WTC11 (cell line): ENCODE measurements around the gene COL18A1.

Experiments used
- ATF3 ChIP-seq: sonication (generic); formaldehyde crosslinking; conservative IDR thresholded peaks from 2 replicates; pipeline ENCODE4 v1.8.1; 2022; ENCODE audit warnings: mild to moderate bottlenecking, missing genetic modification reagents
- CBFB ChIP-seq: sonication (generic); formaldehyde crosslinking; IDR thresholded peaks from 2 replicates; pipeline ENCODE4 v1.8.1; 2022; ENCODE audit warnings: mild to moderate bottlenecking, low read depth, missing genetic modification reagents
- CTCF ChIP-seq: fragments of 200-600 bp; IDR thresholded peaks from 2 replicates; pipeline ENCODE4 v1.8.0; 2022; ENCODE audit warnings: antibody characterized with exemption
- NR1H2 ChIP-seq: sonication (generic); formaldehyde crosslinking; IDR thresholded peaks from 2 replicates; pipeline ENCODE4 v1.9.0; 2021; ENCODE audit warnings: mild to moderate bottlenecking, moderate library complexity, missing genetic modification reagents
- PRDM15 ChIP-seq: sonication (generic); formaldehyde crosslinking; IDR thresholded peaks from 2 replicates; pipeline ENCODE4 v1.8.0; 2022; ENCODE audit warnings: missing genetic modification reagents
- SMAD3 ChIP-seq: sonication (generic); formaldehyde crosslinking; IDR thresholded peaks from 2 replicates; pipeline ENCODE4 v1.8.0; 2022; ENCODE audit warnings: missing genetic modification reagents, mild to moderate bottlenecking, borderline replicate concordance
- SP1 ChIP-seq: sonication (generic); formaldehyde crosslinking; conservative IDR thresholded peaks from 2 replicates; pipeline ENCODE4 v1.8.1; 2022; ENCODE audit warnings: missing genetic modification reagents
- TEAD1 ChIP-seq: sonication (generic); formaldehyde crosslinking; IDR thresholded peaks from 2 replicates; pipeline ENCODE4 v1.8.0; 2022; ENCODE audit warnings: mild to moderate bottlenecking, missing genetic modification reagents
- USF2 ChIP-seq: sonication (generic); formaldehyde crosslinking; IDR thresholded peaks from 2 replicates; pipeline ENCODE4 v1.8.1; 2023; ENCODE audit warnings: mild to moderate bottlenecking, missing genetic modification reagents, moderate library complexity
- ZNF121 ChIP-seq: sonication (generic); formaldehyde crosslinking; IDR thresholded peaks from 2 replicates; pipeline ENCODE4 v1.8.0; 2023; ENCODE audit warnings: missing genetic modification reagents
- TF ChIP-seq, protein P1 (sequence below): sonication (generic); formaldehyde crosslinking; IDR thresholded peaks from 2 replicates; pipeline ENCODE4 v1.8.1; 2022; ENCODE audit warnings: low read depth, missing genetic modification reagents, borderline replicate concordance
- TF ChIP-seq, protein P2 (sequence below): sonication (generic); formaldehyde crosslinking; IDR thresholded peaks from 2 replicates; pipeline ENCODE4 v1.8.0; 2022; ENCODE audit warnings: mild to moderate bottlenecking, missing genetic modification reagents
- TF ChIP-seq, protein P3 (sequence below): sonication (generic); formaldehyde crosslinking; conservative IDR thresholded peaks from 2 replicates; pipeline ENCODE4 v1.8.1; 2023; ENCODE audit warnings: mild to moderate bottlenecking, low read depth, missing genetic modification reagents, moderate library complexity

GRCh38 chr21:45533846-45534635 lies 129.1 kb downstream of the COL18A1 start:
- TF ChIP-seq CTCF (no peak), SMAD3 (no peak), USF2 (CRISPR knock-in tag) (no peak), NR1H2 (no peak), TEAD1 (no peak), PRDM15 (CRISPR knock-in tag) (no peak), ATF3 (CRISPR knock-in tag) (no peak), SP1 (CRISPR knock-in tag) (no peak), CBFB (CRISPR knock-in tag) (no peak), ZNF121 (CRISPR knock-in tag) (no peak)
- TF ChIP-seq, protein P1, sequence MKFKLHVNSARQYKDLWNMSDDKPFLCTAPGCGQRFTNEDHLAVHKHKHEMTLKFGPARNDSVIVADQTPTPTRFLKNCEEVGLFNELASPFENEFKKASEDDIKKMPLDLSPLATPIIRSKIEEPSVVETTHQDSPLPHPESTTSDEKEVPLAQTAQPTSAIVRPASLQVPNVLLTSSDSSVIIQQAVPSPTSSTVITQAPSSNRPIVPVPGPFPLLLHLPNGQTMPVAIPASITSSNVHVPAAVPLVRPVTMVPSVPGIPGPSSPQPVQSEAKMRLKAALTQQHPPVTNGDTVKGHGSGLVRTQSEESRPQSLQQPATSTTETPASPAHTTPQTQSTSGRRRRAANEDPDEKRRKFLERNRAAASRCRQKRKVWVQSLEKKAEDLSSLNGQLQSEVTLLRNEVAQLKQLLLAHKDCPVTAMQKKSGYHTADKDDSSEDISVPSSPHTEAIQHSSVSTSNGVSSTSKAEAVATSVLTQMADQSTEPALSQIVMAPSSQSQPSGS (CRISPR knock-in tag), result no peak
- TF ChIP-seq, protein P2, sequence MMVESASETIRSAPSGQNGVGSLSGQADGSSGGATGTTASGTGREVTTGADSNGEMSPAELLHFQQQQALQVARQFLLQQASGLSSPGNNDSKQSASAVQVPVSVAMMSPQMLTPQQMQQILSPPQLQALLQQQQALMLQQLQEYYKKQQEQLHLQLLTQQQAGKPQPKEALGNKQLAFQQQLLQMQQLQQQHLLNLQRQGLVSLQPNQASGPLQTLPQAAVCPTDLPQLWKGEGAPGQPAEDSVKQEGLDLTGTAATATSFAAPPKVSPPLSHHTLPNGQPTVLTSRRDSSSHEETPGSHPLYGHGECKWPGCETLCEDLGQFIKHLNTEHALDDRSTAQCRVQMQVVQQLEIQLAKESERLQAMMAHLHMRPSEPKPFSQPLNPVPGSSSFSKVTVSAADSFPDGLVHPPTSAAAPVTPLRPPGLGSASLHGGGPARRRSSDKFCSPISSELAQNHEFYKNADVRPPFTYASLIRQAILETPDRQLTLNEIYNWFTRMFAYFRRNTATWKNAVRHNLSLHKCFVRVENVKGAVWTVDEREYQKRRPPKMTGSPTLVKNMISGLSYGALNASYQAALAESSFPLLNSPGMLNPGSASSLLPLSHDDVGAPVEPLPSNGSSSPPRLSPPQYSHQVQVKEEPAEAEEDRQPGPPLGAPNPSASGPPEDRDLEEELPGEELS, result no peak
- TF ChIP-seq, protein P3, sequence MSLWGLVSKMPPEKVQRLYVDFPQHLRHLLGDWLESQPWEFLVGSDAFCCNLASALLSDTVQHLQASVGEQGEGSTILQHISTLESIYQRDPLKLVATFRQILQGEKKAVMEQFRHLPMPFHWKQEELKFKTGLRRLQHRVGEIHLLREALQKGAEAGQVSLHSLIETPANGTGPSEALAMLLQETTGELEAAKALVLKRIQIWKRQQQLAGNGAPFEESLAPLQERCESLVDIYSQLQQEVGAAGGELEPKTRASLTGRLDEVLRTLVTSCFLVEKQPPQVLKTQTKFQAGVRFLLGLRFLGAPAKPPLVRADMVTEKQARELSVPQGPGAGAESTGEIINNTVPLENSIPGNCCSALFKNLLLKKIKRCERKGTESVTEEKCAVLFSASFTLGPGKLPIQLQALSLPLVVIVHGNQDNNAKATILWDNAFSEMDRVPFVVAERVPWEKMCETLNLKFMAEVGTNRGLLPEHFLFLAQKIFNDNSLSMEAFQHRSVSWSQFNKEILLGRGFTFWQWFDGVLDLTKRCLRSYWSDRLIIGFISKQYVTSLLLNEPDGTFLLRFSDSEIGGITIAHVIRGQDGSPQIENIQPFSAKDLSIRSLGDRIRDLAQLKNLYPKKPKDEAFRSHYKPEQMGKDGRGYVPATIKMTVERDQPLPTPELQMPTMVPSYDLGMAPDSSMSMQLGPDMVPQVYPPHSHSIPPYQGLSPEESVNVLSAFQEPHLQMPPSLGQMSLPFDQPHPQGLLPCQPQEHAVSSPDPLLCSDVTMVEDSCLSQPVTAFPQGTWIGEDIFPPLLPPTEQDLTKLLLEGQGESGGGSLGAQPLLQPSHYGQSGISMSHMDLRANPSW, result no peak
